H1 (cell line): ENCODE results near the gene CALHM2. TPM values are rescaled to one million over a fixed set of nuclear protein-coding genes. Genes with fewer than 3 reads are reported as not detected.
A peak's percentile ranks its signal among the peaks of the same experiment; 100 is the strongest.

Experiments used
- CTCF ChIA-PET: fragments of 300-600 bp; sonication (Branson Sonifier 250); formaldehyde crosslinking; loops from one replicate; lab custom pipeline; 2021; ENCODE audit not compliant: partially characterized antibody; lab: Charles Lee
- POLR2A ChIA-PET: fragments of 300-600 bp; sonication (Branson Sonifier 250); formaldehyde crosslinking; loops from one replicate; lab custom pipeline; 2021; ENCODE audit warnings: inconsistent platforms; ENCODE audit not compliant: partially characterized antibody; lab: Charles Lee
- DNase-seq, 2 experiments: peaks; one replicate each; pipeline versions ENCODE4 v3.0.0 to v3.0.0-alpha.2; 2010 to 2022; ENCODE audit warnings: low spot score in 2 of 2, low read depth in 1 of 2, mixed read lengths in 1 of 2
- FAIRE-seq: peaks from 2 replicates; lab custom pipeline; 2011; peaks lifted over from hg19 to GRCh38; lab: Jason Lieb, UNC
- H2AFZ ChIP-seq: 2 replicates; pipeline ENCODE4 v1.8.1; 2012; ENCODE audit warnings: low read length, inconsistent platforms
- H2AK5ac ChIP-seq: 2 replicates; pipeline ENCODE4 v1.6.1; 2013; ENCODE audit warnings: low read depth, low read length
- H2BK120ac ChIP-seq: replicated peaks from 2 replicates; pipeline ENCODE3; 2013; ENCODE audit warnings: low read depth, low read length, inconsistent platforms
- H2BK12ac ChIP-seq: 2 replicates; pipeline ENCODE4 v1.6.1; 2013; ENCODE audit warnings: low read depth, low read length
- H2BK15ac ChIP-seq: 2 replicates; pipeline ENCODE4 v1.6.1; 2013; ENCODE audit warnings: low read length
- H2BK20ac ChIP-seq: 2 replicates; pipeline ENCODE4 v1.6.1; 2013; ENCODE audit warnings: low read length
- H2BK5ac ChIP-seq: 2 replicates; pipeline ENCODE4 v1.6.1; 2013; ENCODE audit warnings: low read depth, low read length
- H3K14ac ChIP-seq: 2 replicates; pipeline ENCODE4 v1.6.1; 2013; ENCODE audit warnings: inconsistent platforms; ENCODE audit not compliant: insufficient read length
- H3K18ac ChIP-seq: 2 replicates; pipeline ENCODE4 v1.6.1; 2013; ENCODE audit warnings: low read length; ENCODE audit errors: extremely low read depth
- H3K23ac ChIP-seq: 2 replicates; pipeline ENCODE4 v1.6.1; 2013; ENCODE audit warnings: inconsistent platforms; ENCODE audit not compliant: insufficient read length
- H3K23me2 ChIP-seq: 2 replicates; pipeline ENCODE4 v1.6.1; 2013; ENCODE audit warnings: low read depth, low read length
- H3K27ac ChIP-seq: 2 replicates; pipeline ENCODE4 v1.6.1; 2011; ENCODE audit warnings: low read depth, low read length, inconsistent platforms
- H3K27me3 ChIP-seq, 4 experiments: replicated peaks in 1 of 4; 1 replicate in 1 of 4; 2 replicates in 3 of 4; pipeline versions ENCODE4 v1.6.1 to v1.8.1; 2011 to 2013; ENCODE audit warnings: low read length in 3 of 4, mild to moderate bottlenecking in 3 of 4, inconsistent platforms in 2 of 4, mixed read lengths in 2 of 4, moderate library complexity in 1 of 4; ENCODE audit not compliant: control insufficient read depth in 3 of 4, insufficient read depth in 3 of 4; ENCODE audit errors: extremely low read depth in 1 of 4
- H3K36me3 ChIP-seq, 4 experiments: 2 replicates each; pipeline versions ENCODE4 v1.6.1 to v1.8.1; 2011 to 2013; ENCODE audit warnings: mild to moderate bottlenecking in 4 of 4, low read length in 3 of 4, moderate library complexity in 2 of 4, control low read depth in 1 of 4, inconsistent platforms in 1 of 4; ENCODE audit not compliant: insufficient read depth in 4 of 4, control insufficient read depth in 2 of 4
- H3K4ac ChIP-seq: replicated peaks from 2 replicates; pipeline ENCODE3; 2013; ENCODE audit warnings: low read length, low read depth, mixed read lengths, inconsistent platforms; ENCODE audit not compliant: insufficient read length
- H3K4me1 ChIP-seq, 4 experiments: replicated peaks in 1 of 4; 1 replicate in 1 of 4; 2 replicates in 3 of 4; pipeline versions ENCODE4 v1.6.1 to v1.8.1; 2011 to 2013; ENCODE audit warnings: low read length in 3 of 4, inconsistent platforms in 2 of 4, mixed read lengths in 1 of 4; ENCODE audit not compliant: insufficient read depth in 4 of 4, control insufficient read depth in 3 of 4
- H3K4me2 ChIP-seq, 2 experiments: 2 replicates each; pipeline versions ENCODE4 v1.6.1 to v1.8.1; 2011 to 2013; ENCODE audit warnings: low read depth in 2 of 2, low read length in 2 of 2, control low read depth in 1 of 2, inconsistent platforms in 1 of 2, mild to moderate bottlenecking in 1 of 2; ENCODE audit not compliant: insufficient read depth in 1 of 2
- H3K4me3 ChIP-seq, 4 experiments: fragments of 200-600, 300-600 bp in 1 of 4; sonication (generic), shearing (Covaris generic), sonication (Bioruptor Twin) in 1 of 4; 2 replicates each; pipeline versions ENCODE4 v1.5.1 to v1.8.1; 2011 to 2016; ENCODE audit warnings: low read length in 4 of 4, low read depth in 3 of 4, control low read depth in 2 of 4, inconsistent platforms in 2 of 4, mild to moderate bottlenecking in 2 of 4, mixed read lengths in 1 of 4, moderate library complexity in 1 of 4; ENCODE audit not compliant: insufficient read depth in 2 of 4; ENCODE audit errors: extremely low read depth in 1 of 4
- H3K56ac ChIP-seq: replicated peaks from 2 replicates; pipeline ENCODE3; 2013; ENCODE audit warnings: low read depth, mild to moderate bottlenecking, mixed read lengths, low read length, inconsistent platforms; ENCODE audit not compliant: insufficient read length
- H3K79me1 ChIP-seq: 2 replicates; pipeline ENCODE4 v1.6.1; 2013; ENCODE audit warnings: low read depth, low read length, control low read depth
- H3K79me2 ChIP-seq, 2 experiments: 2 replicates each; pipeline versions ENCODE4 v1.6.1 to v1.8.1; 2012 to 2013; ENCODE audit warnings: low read length in 2 of 2, mild to moderate bottlenecking in 2 of 2, inconsistent platforms in 1 of 2; ENCODE audit not compliant: insufficient read depth in 2 of 2, control insufficient read depth in 1 of 2
- H3K9ac ChIP-seq, 4 experiments: replicated peaks in 1 of 4; 1 replicate in 1 of 4; 2 replicates in 3 of 4; pipeline versions ENCODE4 v1.6.1 to v1.8.1; 2011 to 2013; ENCODE audit warnings: low read depth in 3 of 4, low read length in 3 of 4, control low read depth in 2 of 4, mild to moderate bottlenecking in 2 of 4, moderate library complexity in 2 of 4, inconsistent platforms in 1 of 4; ENCODE audit errors: extremely low read depth in 1 of 4
- H3K9me3 ChIP-seq, 2 experiments: 2 replicates each; pipeline versions ENCODE4 v1.6.1 to v1.8.1; 2012 to 2013; ENCODE audit warnings: mild to moderate bottlenecking in 2 of 2, moderate library complexity in 2 of 2, control low read depth in 1 of 2, inconsistent platforms in 1 of 2, low read depth in 1 of 2, low read length in 1 of 2, mixed read lengths in 1 of 2; ENCODE audit not compliant: insufficient read depth in 2 of 2
- H4K20me1 ChIP-seq, 2 experiments: replicated peaks in 1 of 2; 2 replicates each; pipeline versions ENCODE3 to v1.8.1; 2011 to 2013; ENCODE audit warnings: inconsistent platforms in 2 of 2, low read length in 2 of 2, mild to moderate bottlenecking in 1 of 2; ENCODE audit not compliant: insufficient read depth in 2 of 2, control insufficient read depth in 1 of 2
- H4K5ac ChIP-seq: 2 replicates; pipeline ENCODE4 v1.6.1; 2013; ENCODE audit warnings: low read length, low read depth, mixed read lengths, inconsistent platforms; ENCODE audit not compliant: insufficient read length
- H4K8ac ChIP-seq: 2 replicates; pipeline ENCODE4 v1.8.0; 2013; ENCODE audit warnings: mild to moderate bottlenecking, moderate library complexity, low read length, inconsistent platforms; ENCODE audit not compliant: insufficient read depth; ENCODE audit errors: extremely low read depth
- H4K91ac ChIP-seq: replicated peaks from 2 replicates; pipeline ENCODE3; 2013; ENCODE audit warnings: low read length, mixed read lengths, inconsistent platforms; ENCODE audit not compliant: insufficient read length
- GTF2F1 ChIP-seq: IDR thresholded peaks from 2 replicates; pipeline ENCODE4 v1.6.1; 2012; ENCODE audit warnings: low read depth, low read length, improper control_type of control experiment, borderline replicate concordance
- KDM5A ChIP-seq: fragments of 200-600 bp; IDR thresholded peaks from 2 replicates; pipeline ENCODE4 v1.7.1; 2012; ENCODE audit warnings: mild to moderate bottlenecking, low read length, inconsistent platforms, mixed read lengths
- SAP30 ChIP-seq: fragments of 300-600 bp; sonication (generic); IDR thresholded peaks from 2 replicates; pipeline ENCODE4 v1.7.1; 2012; ENCODE audit warnings: low read length, moderate library complexity, mild to moderate bottlenecking, inconsistent platforms; ENCODE audit not compliant: insufficient read depth, insufficient replicate concordance
- WGBS, 2 experiments: shearing (Covaris generic) in 1 of 2; methylation state at CpG; one replicate each; pipeline versions ENCODE4 v1.1.6 to v1.1.7; 2013 to 2015; ENCODE audit warnings: low lambda C conversion rate in 2 of 2, mixed read lengths in 2 of 2, inconsistent platforms in 1 of 2, low coverage in 1 of 2, missing lambda C conversion rate in 1 of 2; ENCODE audit not compliant: insufficient replicate concordance in 2 of 2, insufficient coverage in 1 of 2, insufficient read length in 1 of 2; ENCODE audit errors: extremely low coverage in 1 of 2, missing lambda C conversion rate in 1 of 2; 5-methylcytosine and 5-hydroxymethylcytosine counted together
- polyA plus RNA-seq, 7 experiments: library from polyadenylated mRNA; depleted of rRNA in 3 of 7; stranded (reverse) in 5 of 7; unstranded in 2 of 7; fragments of >200 nt in 5 of 7; fragments of 200-250 nt in 2 of 7; gene quantifications; 1 replicate in 5 of 7; 2 replicates in 1 of 7; 4 replicates in 1 of 7; pipeline versions ENCODE4 v1.2.1 to v1.2.3, GENCODE V29; 2011 to 2013; ENCODE audit warnings: missing spikeins in 2 of 7, mixed read lengths in 2 of 7
- total RNA-seq: library from RNA; stranded (reverse); fragmentation: NEBNext Ultra II Directional; extraction: Animal tissue kit (Norgen Biotek cat#: 25700); gene quantifications from 2 replicates; pipeline ENCODE4 v1.2.1, GENCODE V29; 2021

Gene CALHM2
- total and polyA plus RNA-seq, 2 of the 8 experiments (the other 6 are each of a cell fraction or from before 2014, with no cell fraction given): 1.2 to 2.4 TPM

DNA sequence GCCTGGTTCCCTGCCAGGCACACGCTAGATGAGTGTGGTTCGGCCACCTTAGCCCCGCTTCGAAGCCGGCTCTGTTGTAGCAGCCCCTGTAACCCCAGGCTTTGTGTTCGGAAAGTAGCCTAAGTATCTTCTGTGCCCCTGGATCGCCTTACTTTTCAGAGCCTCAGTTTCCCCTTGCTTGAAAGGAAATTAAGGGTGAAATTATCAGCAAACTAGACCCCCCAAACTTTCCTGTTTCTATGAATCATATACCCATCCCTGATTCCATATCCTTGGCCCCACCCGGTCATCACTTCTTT is 55.4 kb downstream of the CALHM2 start:
- Histone ChIP-seq H3K79me2 (peaks cover 14 to 56% of the 10 kb centered on the region in 2 experiments), H2BK12ac (no peak overlapping the region), H3K14ac (no peak overlapping the region), H3K9me3 (no peaks in the 10 kb centered on the region), H3K18ac (peak overlapping the region; percentile 90), H3K79me1 (peaks cover 12% of the 10 kb centered on the region), H4K8ac (peak overlapping the region; percentile 53; the same call in 1 of the 2 replicates), H3K4ac (no peak overlapping the region), H3K56ac (no peak overlapping the region), H2BK120ac (no peak overlapping the region), H2AFZ (peak overlapping the region; percentile 80; the same call in 1 of the 2 replicates), H3K36me3 (peaks cover 19 to 55% (median 27%) of the 10 kb centered on the region in 4 experiments), H2AK5ac (peak overlapping the region; percentile 33; the same call in 1 of the 2 replicates), H3K4me2 (peak overlapping the region; percentile 76 to 95), H3K27ac (no peak overlapping the region; the same call in 1 of the 2 replicates), H2BK20ac (no peak overlapping the region), H2BK5ac (peak overlapping the region; percentile 83; the same call in 1 of the 2 replicates), H3K9ac (peak overlapping the region in 3 of 4 experiments; percentile 82 to 92 (median 85); a peak in 6 of 7 replicates), H3K27me3 (no peaks in the 10 kb centered on the region), H3K4me3 (peak overlapping the region; percentile 96 to 99 (median 96)), H3K23me2 (peaks cover 13% of the 10 kb centered on the region), H4K5ac (no peak overlapping the region), H2BK15ac (no peak overlapping the region), H4K20me1 (peaks cover 2% of the 10 kb centered on the region in 2 experiments), H3K4me1 (peaks cover 0 to 10% (median 2%) of the 10 kb centered on the region in 4 experiments; a peak in 6 of 7 replicates), H4K91ac (no peak overlapping the region), H3K23ac (no peak overlapping the region)
- 4% methylated on average over 8 of the region's 8 CpGs; no CpG with 5 or more reads in 1 of the 2 experiments for WGBS, 2 experiments
- DNase-seq (no peak), FAIRE-seq (no peak)
- CTCF ChIA-PET: interaction anchor here (2.1 kb wide), 1 partner anchor 19 kb away, joined by 12 read pairs; no protein-coding TSS in a partner anchor
- POLR2A ChIA-PET: interaction anchor here (1.0 to 2.5 kb wide), 7 partner anchors 9 to 92 kb away, joined by 3 to 13 read pairs (median 4); no protein-coding TSS in a partner anchor
- TF ChIP-seq GTF2F1 (no peak), KDM5A (0 out of 2 replicates have a peak, but pooled peaks have one; percentile 13), SAP30 (peak; percentile 7)
